Erythroblast (primary cell): ENCODE data around the gene UNC13A.

Source experiments
- GATA1 ChIP-seq: IDR thresholded peaks from 2 replicates; pipeline ENCODE4 v1.6.1; 2011; ENCODE audit warnings: low read depth, mild to moderate bottlenecking, control low read depth, low read length, moderate library complexity
- POLR2A ChIP-seq: IDR thresholded peaks from 2 replicates; pipeline ENCODE4 v1.6.1; 2011; ENCODE audit warnings: mild to moderate bottlenecking, low read length

GRCh38 chr19:17654993-17655392, 33.2 kb downstream of the UNC13A start:
- TF ChIP-seq POLR2A: no peak
- TF ChIP-seq GATA1: no peak
